Activated CD8-positive, alpha-beta T cell treated with anti-CD3 and anti-CD28 coated beads for 36 hours (primary cell): ENCODE results near the gene FAM174B. TPM values are rescaled to one million over a fixed set of nuclear protein-coding genes. Genes with fewer than 3 reads are reported as not detected.

Experiments used
- ATAC-seq: fragments of 200-7000 bp; cut with Tn5 transposase; one replicate; pipeline ENCODE4 v1.10.0; 2021; ENCODE audit warnings: mild to moderate bottlenecking, moderate library complexity
- CTCF ChIA-PET: fragments of 350-600 bp; sonication (Branson Sonifier 250); formaldehyde crosslinking; loops from one replicate; lab custom pipeline; 2021; ENCODE audit warnings: antibody characterized with exemption; lab: Charles Lee
- POLR2A ChIA-PET: fragments of 350-600 bp; sonication (Branson Sonifier 250); formaldehyde crosslinking; loops from one replicate; lab custom pipeline; 2021; ENCODE audit warnings: antibody characterized with exemption; lab: Charles Lee
- DNase-seq: peaks from one replicate; pipeline ENCODE4 v3.0.0-alpha.2; 2020
- H3K27ac Mint-ChIP-seq: one replicate; pipeline ENCODE4 v1.8.0; 2021; ENCODE audit warnings: mild to moderate bottlenecking, mixed read lengths
- H3K27me3 Mint-ChIP-seq: one replicate; pipeline ENCODE4 v1.8.0; 2021; ENCODE audit warnings: mixed read lengths
- H3K36me3 Mint-ChIP-seq: one replicate; pipeline ENCODE4 v1.8.0; 2021; ENCODE audit warnings: low read depth, mixed read lengths
- H3K4me1 Mint-ChIP-seq: one replicate; pipeline ENCODE4 v1.8.0; 2021; ENCODE audit warnings: low read depth, mixed read lengths
- H3K4me3 Mint-ChIP-seq: one replicate; pipeline ENCODE4 v1.8.0; 2021; ENCODE audit warnings: mild to moderate bottlenecking, moderate library complexity, mixed read lengths
- H3K9me3 Mint-ChIP-seq: one replicate; pipeline ENCODE4 v1.8.0; 2021; ENCODE audit warnings: mixed read lengths
- CTCF ChIP-seq: fragments of 200-600 bp; IDR thresholded peaks from one replicate; pipeline ENCODE4 v1.8.0; 2022; ENCODE audit warnings: antibody characterized with exemption, mild to moderate bottlenecking
- intact Hi-C: fragments of 100-400 bp; cut with micrococcal nuclease; formaldehyde crosslinking; loops from one replicate; pipeline ENCODE4 v1.10.0; 2022
- total RNA-seq, 2 experiments: library from RNA; stranded (reverse); gene quantifications; one replicate each; pipeline ENCODE4 v1.2.3, GENCODE V29; 2021

The FAM174B gene
- total RNA-seq, 2 experiments from 2014 or later: 2.6 to 3.0 TPM

GRCh38 chr15:92667287-92667904 is 11.8 kb upstream of the FAM174B start:
- no peak overlapping the region for H3K27ac Mint-ChIP-seq
- DNase-seq: no peak
- CTCF ChIA-PET: no interaction called here
- intact Hi-C loops: no loop called here
- no peak overlapping the region for H3K4me3 Mint-ChIP-seq
- peaks cover 7% of the 10 kb centered on the region for H3K4me1 Mint-ChIP-seq
- no peaks in the 10 kb centered on the region for H3K9me3 Mint-ChIP-seq
- H3K36me3 Mint-ChIP-seq: no peaks in the 10 kb centered on the region
- no peak for TF ChIP-seq CTCF
- ATAC-seq: no peak
- peaks cover 6% of the 10 kb centered on the region for H3K27me3 Mint-ChIP-seq
- POLR2A ChIA-PET: no interaction called here

DNA sequence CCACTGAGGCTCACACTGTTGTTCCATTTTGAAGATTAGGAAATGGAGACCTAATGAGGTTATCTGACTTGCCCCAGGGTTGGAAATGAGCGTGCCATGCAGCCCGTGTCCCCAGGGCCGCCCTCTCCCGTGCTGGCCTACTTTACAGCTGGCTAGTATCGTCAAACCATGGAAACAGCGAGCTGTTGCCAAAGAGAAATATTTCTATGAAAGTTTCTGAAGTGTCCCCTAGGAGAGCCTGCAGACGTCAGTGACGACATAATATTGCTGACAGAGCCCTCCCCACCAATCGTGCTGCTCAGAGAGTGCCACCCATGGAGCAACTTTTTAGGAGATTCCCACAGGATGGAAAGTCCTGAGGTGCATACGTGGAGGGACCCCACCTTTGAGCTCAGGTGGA is 11.2 kb upstream of the FAM174B start:
- no peak for DNase-seq
- Mint-ChIP-seq H3K27ac (no peak overlapping the region), H3K9me3 (no peaks in the 10 kb centered on the region), H3K36me3 (no peaks in the 10 kb centered on the region), H3K4me3 (no peak overlapping the region), H3K4me1 (peaks cover 7% of the 10 kb centered on the region), H3K27me3 (peaks cover 6% of the 10 kb centered on the region)
- intact Hi-C loops: no loop called here
- TF ChIP-seq CTCF: no peak
- ATAC-seq: no peak
- POLR2A ChIA-PET: no interaction called here
- CTCF ChIA-PET: no interaction called here

GRCh38 chr15:92665100-92665555 is 9.6 kb upstream of the FAM174B start:
- Mint-ChIP-seq H3K9me3 (no peaks in the 10 kb centered on the region), H3K27me3 (peaks cover 4% of the 10 kb centered on the region), H3K4me1 (peaks cover 7% of the 10 kb centered on the region), H3K27ac (no peak overlapping the region), H3K4me3 (no peak overlapping the region), H3K36me3 (no peaks in the 10 kb centered on the region)
- no peak for ATAC-seq
- DNase-seq: no peak
- TF ChIP-seq CTCF: no peak
- intact Hi-C loops: no loop called here
- CTCF ChIA-PET: interaction anchor here (0.8 to 1.6 kb wide), 3 partner anchors 49 to 119 kb away, joined by 3 read pairs; no protein-coding TSS in a partner anchor
- POLR2A ChIA-PET: interaction anchor here (0.7 kb wide), 1 partner anchor 8 kb away, joined by 3 read pairs; no protein-coding TSS in a partner anchor

GRCh38 chr15:92664178-92664900 is 8.8 kb upstream of the FAM174B start:
- Mint-ChIP-seq H3K4me3 (no peak overlapping the region), H3K9me3 (no peaks in the 10 kb centered on the region), H3K27ac (no peak overlapping the region), H3K36me3 (no peaks in the 10 kb centered on the region), H3K27me3 (peaks cover 4% of the 10 kb centered on the region), H3K4me1 (peaks cover 7% of the 10 kb centered on the region)
- no peak for TF ChIP-seq CTCF
- ChIA-PET POLR2A (interaction anchor here (0.7 to 1.6 kb wide), 2 partner anchors 8 to 10 kb away, joined by 3 to 6 read pairs; no protein-coding TSS in a partner anchor), CTCF (interaction anchor here (1.0 to 1.6 kb wide), 2 partner anchors 50 to 118 kb away, joined by 3 read pairs; no protein-coding TSS in a partner anchor)
- DNase-seq (no peak), ATAC-seq (no peak)
- intact Hi-C loops: no loop called here
